H1 (cell line): ENCODE data around the gene POLE. TPM values are rescaled to one million over a fixed set of nuclear protein-coding genes. Genes with fewer than 3 reads are reported as not detected.

Experiments
- TAF1 ChIP-seq: IDR thresholded peaks from 2 replicates; pipeline ENCODE4 v1.6.1; 2011; ENCODE audit warnings: mild to moderate bottlenecking, low read depth, low read length
- polyA plus RNA-seq, 7 experiments: library from polyadenylated mRNA; depleted of rRNA in 3 of 7; stranded (reverse) in 5 of 7; unstranded in 2 of 7; fragments of >200 nt in 5 of 7; fragments of 200-250 nt in 2 of 7; gene quantifications; 1 replicate in 5 of 7; 2 replicates in 1 of 7; 4 replicates in 1 of 7; pipeline versions ENCODE4 v1.2.1 to v1.2.3, GENCODE V29; 2011 to 2013; ENCODE audit warnings: missing spikeins in 2 of 7, mixed read lengths in 2 of 7
- total RNA-seq: library from RNA; stranded (reverse); fragmentation: NEBNext Ultra II Directional; extraction: Animal tissue kit (Norgen Biotek cat#: 25700); gene quantifications from 2 replicates; pipeline ENCODE4 v1.2.1, GENCODE V29; 2021

Gene POLE
- total and polyA plus RNA-seq, 2 of the 8 experiments (the other 6 are each of a cell fraction or from before 2014, with no cell fraction given): 59.7 to 115 TPM

DNA sequence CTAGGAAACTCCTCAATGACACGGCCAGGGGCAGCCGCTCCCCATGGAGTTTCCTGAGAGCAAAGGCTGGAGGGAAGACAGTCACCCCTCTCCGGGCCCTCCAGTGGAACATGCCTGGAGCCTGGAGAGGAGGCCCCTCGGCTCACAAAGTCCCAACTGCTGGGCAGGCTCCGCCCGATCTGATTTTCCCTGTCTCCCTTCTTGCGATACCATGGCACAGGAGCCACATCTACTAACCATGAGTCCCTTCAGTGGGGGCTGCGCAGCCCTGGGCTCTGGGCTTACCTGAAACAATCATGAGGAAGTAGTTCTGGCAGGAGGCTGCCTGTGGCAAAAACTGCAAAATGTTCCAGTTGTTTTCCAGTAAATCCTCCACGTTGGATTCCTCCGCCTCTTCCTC, 53.2 kb downstream of the POLE start (continued):
- TF ChIP-seq TAF1: no peak
